SIG-M5 treated with dmso at 0.1 percent for 504 hours (cell line): Measurements from ENCODE around the gene CEBPZOS.

Experiments
- DNase-seq: peaks from one replicate; lab custom pipeline; 2025; ENCODE audit not compliant: unreplicated experiment; lab: John Stamatoyannopoulos, UW

CEBPZOS gene

DNA sequence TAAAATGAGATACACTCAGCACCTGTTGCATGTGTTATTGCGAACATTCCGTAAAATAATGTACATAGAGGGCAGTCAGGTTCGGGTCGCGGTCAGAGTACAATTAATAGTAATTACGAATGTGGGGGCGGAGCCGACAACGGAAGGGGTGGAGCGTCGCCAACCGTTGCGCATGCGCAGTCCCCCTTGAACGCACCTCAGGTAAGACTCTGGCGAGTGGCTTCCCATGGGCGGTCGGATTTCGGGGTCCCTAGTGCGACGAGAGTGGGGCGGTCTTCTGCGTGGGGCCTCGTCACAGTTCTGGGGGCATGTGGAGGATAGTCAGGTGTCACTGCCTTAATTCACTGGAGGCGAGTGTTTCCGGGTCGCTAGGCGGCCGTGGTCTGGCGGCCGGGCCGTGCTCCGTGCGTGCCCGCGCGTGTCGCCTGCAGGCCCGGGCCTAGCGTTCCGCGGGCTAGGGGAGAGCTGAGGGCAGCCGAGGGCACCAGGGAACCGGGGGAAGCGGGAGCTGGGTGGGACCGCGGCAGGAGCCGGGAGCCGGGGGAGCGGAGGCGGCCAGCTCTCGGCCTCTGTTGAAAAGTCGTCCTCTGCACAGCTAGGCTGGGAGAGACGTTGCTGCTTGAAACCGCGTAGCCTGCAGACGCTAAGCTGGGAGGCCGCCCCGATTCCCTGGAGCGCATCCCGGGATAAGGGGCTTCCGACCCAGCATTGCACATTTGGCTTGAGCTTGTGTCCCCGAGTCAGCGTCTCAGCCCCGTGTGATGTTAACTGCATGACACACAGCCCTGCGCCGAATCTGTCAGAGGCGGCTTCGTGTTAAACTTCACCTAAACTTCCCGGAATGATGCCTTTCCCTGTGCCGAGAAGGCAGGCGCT is at the start of gene CEBPZOS:
TSS of gene CEBPZOS (plus strand) at position 177 of the 876 bp plus-strand sequence. CDS start 3,209 bp downstream, outside the sequence.
- peak; percentile 82 for DNase-seq

DNA sequence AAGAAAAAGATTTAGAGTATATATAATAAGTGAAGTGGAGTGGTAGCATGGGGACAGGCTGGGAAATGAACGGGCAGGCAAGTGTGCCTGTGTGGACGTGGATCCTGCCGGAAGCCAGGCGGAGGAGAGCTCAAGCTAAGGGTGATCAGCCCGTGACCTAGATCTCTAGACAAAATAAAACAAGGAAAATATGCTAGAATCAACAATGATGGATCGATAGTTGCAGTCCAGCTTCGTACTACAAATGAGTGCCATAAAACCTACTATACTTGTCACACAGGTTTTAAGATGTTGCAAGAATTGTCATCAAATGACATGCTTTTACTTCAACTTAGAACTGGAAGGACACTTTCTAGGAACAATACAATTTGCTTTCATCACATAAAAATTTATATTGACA is 48.0 kb upstream of the CEBPZOS start:
- DNase-seq, result peak; percentile 33

- DNase-seq, result no peak
Observed at GRCh38 chr2:37149626-37150322, 46.5 kb upstream of the CEBPZOS start.

- no peak for DNase-seq
Observed at GRCh38 chr2:37153224-37153623, 43.1 kb upstream of the CEBPZOS start.

GRCh38 chr2:37154785-37155184 is 41.5 kb upstream of the CEBPZOS start:
- peak; percentile 57 for DNase-seq

DNA sequence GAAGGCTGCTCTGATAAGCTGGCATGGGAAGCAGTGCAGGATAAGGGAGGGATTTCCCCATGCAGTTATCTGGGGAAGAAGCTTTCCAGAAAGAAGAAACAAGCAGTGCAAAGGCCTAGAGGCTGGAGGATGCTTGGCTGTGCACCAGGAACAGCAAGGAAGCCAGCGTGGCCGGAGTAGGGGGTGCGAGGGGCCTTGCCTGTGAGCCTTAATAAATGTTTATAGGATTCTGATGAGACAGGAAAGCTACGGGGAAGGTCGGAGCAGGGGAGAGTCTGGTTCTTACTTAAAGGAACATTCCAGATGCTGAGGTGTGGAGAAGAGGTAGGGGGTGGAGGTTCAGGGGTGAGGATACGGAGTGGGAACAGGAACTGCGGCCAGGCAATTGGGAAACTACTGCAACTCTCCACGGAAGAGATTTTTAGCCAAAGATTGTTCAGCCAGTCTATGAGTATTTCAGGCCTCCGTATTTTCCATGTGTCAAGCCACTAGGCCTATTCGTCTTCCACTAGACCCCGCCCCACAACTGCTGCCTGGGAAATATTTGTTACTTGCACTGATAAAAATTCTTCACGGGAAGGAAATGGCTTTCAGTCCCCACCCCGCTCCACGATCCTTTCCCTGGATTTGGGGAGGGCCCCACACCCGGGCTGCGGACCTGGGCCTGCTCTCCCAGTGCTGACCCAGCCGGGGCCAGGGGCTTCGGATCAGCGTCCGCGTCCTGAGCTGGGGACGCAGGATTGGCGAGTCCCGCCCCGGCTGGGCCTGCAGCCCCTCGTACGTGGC is 40.0 kb upstream of the CEBPZOS start:
- peak; percentile 40 for DNase-seq

DNA sequence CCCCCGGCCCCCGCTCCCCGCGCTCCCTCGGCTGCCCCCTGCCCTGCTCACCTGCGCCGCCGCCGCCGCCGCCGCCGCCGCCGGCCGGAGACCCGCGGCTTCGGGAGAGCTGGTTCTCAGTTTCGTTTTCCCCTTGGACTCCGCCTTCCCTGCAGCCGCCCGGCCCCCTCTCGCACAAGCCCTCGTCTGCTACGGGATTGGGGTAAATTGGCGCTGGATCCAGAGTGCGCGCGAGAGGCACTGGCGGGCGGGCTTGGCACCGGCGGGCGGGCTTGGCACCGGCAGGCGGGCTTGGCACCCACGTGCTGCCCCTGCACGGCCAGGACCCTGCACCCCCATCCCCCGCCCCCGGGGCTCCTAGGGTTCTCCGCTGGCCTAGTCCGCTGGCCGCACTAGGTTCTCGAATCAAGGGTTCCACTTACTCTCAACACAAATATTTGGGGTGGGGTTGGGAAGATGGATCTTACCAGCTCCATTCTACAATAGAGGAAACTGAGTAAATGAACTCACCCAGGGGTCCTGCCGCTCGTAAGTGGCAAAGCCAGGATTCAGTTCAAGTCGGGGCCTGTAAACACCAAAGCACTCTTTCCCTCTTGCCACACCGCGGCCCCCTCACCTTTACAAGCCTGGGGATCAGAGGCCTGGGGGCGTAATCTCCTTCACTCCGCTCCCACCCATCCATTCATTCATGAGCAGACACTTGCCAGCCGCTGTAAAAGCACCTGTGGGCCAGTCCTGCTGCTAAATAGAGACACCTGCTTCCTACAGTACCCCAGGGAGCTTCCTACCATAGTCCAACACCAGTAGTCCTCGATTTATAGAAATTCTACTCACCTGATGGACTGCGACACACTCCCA is 39.2 kb upstream of the CEBPZOS start, which contains the start of gene EIF2AK2:
TSS of gene EIF2AK2 (minus strand) at position 124 of the 858 bp plus-strand sequence. CDS start 9,174 bp downstream, outside the sequence.
- DNase-seq, result peak; percentile 88

- DNase-seq, result no peak
Observed at GRCh38 chr2:37164757-37165156, 31.5 kb upstream of the CEBPZOS start.

DNA sequence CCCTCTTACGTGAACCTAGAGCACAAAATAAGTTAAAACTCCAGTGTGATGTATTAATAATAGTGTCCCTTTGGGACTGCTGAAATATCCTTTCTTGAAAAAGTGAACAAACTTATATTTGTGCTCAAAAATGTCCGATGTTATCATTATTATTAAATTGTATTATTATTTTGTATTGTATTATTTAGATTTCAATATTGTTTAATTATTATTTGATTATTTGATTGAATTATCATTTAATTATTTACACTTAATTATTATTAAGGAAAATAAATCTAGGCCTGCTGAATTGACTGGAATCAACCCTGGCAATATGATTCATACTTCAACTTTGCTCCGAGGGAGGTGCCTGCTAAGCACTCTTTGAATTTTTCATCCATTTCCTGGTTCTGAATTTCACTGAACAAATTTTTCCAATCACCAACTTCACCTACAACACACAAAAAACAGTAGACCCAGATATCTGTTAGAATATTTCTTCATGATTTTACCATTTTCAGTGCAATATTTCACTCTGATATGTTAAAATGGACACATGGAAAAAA is 28.6 kb upstream of the CEBPZOS start:
- DNase-seq, result no peak

DNA sequence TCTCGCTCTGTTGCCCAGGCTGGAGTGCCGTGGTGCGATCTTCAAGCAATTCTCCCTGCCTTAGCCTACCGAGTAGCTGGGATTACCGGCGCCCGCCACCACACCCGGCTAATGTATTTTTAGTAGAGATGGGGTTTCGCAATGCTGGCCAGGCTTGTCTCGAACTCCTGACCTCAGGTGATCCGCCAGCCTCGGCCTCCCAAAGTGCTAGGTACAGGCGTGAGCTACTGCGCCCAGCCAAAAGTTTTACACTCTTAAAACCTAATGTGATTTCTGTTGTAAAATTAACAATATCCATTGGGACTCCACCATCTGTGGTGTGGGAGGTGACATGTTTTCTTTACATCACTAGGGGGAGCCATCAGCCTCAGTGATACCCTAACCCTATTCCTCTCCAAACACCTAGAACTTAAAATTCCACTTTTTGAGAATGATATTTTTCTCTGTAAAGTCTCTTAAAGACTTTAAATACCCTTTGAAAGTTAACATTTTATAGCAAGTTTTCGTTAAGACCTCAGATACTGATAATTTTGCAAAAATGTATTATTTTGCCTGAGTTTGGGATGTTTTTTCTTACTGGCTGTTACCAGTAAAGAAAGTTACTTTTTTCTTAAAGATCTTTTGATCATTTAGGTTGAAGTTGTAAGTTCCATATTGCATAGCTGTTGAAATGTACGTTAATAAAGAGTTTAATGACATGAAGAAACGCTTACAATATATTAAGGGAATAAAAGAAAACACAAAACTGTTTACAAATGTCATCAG is 27.9 kb upstream of the CEBPZOS start:
- DNase-seq, result peak; percentile 52

DNA sequence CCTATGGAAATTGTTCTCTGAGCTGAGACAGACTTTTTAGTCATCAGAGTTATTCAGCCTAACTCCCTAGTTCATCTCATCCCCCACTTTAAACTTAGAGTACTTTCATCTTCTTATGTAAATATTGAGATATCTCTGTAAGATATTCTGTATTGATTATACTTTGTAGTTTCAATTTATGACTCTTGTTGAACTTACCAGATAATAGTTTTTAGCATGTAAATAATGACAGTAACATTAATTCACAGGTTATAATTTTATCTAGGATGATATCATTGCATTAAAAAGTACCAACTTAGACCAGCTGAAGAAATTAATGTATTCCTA is 24.7 kb upstream of the CEBPZOS start:
- no peak for DNase-seq

DNA sequence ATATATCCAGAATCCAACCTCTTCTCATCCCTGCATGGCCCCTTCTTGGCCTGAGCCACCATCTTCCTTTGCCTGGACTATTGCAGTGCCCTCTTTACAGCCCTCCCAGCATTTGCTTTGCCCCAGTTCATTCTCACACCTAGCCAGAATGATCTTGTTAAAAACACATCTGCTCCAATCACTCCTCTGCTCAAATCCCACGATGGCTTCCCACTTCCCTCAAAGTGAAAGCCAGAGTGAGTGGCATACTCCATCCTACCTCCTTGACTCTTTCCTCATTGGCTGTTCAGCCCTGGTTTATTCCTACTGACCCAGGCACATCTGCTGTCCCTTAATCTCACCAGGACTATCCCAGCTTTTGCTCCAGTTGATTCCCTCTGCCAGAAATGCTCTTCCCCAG is 22.6 kb upstream of the CEBPZOS start:
- DNase-seq, result no peak

DNA sequence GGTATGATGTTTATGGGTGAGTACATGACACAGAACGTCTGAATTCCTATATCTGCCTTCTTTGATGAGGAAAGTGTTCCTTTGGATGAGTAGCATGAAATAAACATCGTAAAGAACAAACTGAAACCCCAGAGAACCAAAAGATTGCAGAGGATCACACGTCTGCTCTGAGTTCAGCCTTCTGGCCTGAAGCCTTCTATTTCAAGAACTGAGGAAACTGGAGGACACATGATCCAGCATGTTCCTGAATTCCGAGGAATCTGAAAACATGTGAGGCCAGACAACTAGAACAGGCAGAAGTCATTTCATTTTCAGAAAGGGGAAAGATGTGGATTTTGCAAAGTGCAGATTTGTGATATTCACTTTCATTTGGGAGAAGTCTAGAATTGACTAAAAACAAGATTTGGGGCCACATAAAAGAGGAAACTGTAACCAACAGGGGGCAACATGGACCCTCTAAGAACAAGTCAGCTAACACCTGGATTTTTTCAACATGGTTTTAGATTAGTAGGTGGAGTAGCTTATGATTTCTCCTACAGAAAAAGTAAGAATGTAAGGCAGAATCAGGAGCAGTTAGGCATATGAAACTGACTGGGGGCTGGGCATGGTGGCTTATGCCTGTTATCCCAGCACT is 16.2 kb upstream of the CEBPZOS start:
- no peak for DNase-seq

DNA sequence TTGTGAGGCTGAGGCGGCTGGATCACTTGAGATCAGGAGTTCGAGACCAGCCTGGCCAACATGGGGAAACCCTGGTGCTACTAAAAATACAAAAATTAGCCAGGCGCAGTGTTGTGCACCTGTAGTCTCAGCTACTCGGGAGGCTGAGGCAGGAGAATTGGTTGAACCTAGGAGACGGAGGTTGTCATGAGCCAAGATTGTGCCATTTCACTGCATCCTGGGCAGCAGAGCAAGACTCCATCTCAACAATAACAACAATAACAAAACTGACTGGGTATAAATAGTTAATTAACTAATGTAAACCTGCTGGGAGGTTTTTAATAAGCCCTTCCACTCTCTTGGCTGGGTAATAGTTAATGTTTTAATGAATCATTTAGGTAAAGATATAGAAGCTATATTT is 15.7 kb upstream of the CEBPZOS start:
- DNase-seq, result no peak

- no peak for DNase-seq
Observed at GRCh38 chr2:37181726-37182684, 14.3 kb upstream of the CEBPZOS start.

GRCh38 chr2:37188570-37188969 is 7.7 kb upstream of the CEBPZOS start, which contains the start of gene SULT6B1:
SULT6B1 (minus strand) TSS chr2:37188670; CDS start chr2:37188640, 30 bp downstream.
- DNase-seq, result no peak

DNA sequence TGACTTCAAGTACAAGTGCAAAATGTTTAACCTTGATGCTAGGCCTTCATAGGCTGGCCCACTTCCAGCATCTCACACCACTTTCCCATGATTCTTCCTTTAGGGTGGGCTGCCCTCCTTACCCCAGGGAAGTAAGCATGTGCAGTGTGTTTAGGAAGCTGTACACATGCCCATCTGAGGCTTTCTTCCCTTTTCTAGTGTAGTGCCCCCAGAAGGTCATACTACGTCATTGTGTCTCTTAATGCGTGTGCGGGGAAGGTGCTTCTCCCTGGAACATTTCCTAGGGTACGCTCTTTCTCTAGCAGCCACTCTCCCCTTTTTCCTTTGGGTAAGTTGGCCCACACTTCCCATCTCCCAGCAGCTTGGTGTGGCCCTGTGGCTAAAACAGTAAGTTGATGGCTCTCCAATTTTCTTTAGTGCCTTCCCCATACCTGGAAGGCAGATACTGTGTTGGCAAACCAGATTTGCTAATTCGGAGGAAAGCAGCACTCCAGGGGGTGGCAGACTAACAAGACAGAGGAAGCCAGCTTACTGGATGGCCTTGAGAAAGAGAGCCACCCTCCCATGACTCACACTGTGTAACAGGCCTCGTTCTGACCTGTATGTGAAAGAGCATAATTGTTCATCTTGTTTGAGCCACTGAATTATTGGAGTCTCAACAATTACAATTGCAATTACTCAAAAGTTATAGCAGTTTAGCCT is 6.7 kb upstream of the CEBPZOS start:
- peak; percentile 96 for DNase-seq
